GM12892 (cell line): ENCODE measurements around the gene ACOT13.

Experiments used
- POLR2A ChIP-seq: IDR thresholded peaks from 2 replicates; pipeline ENCODE4 v1.6.1; 2011; ENCODE audit warnings: low read depth, low read length, control low read depth
- POLR2AphosphoS5 ChIP-seq: IDR thresholded peaks from 2 replicates; pipeline ENCODE4 v1.6.1; 2011; ENCODE audit warnings: low read depth, low read length, control low read depth
- TAF1 ChIP-seq: IDR thresholded peaks from 2 replicates; pipeline ENCODE4 v1.6.1; 2011; ENCODE audit warnings: low read depth, mild to moderate bottlenecking, control low read depth, low read length, borderline replicate concordance

- TF ChIP-seq POLR2A: no peak
- TF ChIP-seq TAF1: no peak
- TF ChIP-seq POLR2AphosphoS5: no peak
Observed at GRCh38 chr6:24738741-24739140, 71.9 kb downstream of the ACOT13 start.
